Measurements from ENCODE around the gene SPATA13.

GRCh38 chr13:24232474-24232873 lies 72.0 kb downstream of the SPATA13 start:
- no peak for TF ChIP-seq POLR2AphosphoS5 (IDR thresholded peaks at IDR 0.05)
- no peak for TF ChIP-seq CTCF (IDR thresholded peaks at IDR 0.05)
- no peak for TF ChIP-seq POLR2A (IDR thresholded peaks at IDR 0.05)
